Fibroblast of the aortic adventitia (primary cell): ENCODE results near the gene HOXD9. TPM values are rescaled to one million over a fixed set of nuclear protein-coding genes. Genes with fewer than 3 reads are reported as not detected.

Experiments used
- DNase-seq: peaks from one replicate; pipeline ENCODE4 v3.0.0-alpha.2; 2010; ENCODE audit warnings: low read depth
- H3K4me3 ChIP-seq: 2 replicates; pipeline ENCODE4 v1.5.1; 2011; ENCODE audit warnings: low read depth, mild to moderate bottlenecking, control low read depth, low read length, moderate library complexity
- total RNA-seq: library from RNA; depleted of rRNA; stranded (reverse); fragments of >200 nt; gene quantifications from 2 replicates; pipeline ENCODE4 v1.2.3, GENCODE V29; 2012; ENCODE audit warnings: low replicate concordance
- TF ChIP-seq, protein P1 (sequence below): IDR thresholded peaks from 2 replicates; pipeline ENCODE4 v1.5.1; 2011; ENCODE audit warnings: mild to moderate bottlenecking, low read length, control low read depth, inconsistent platforms; ENCODE audit not compliant: insufficient read depth

Gene HOXD9
- total RNA-seq, 1 donor, result not detected

DNA sequence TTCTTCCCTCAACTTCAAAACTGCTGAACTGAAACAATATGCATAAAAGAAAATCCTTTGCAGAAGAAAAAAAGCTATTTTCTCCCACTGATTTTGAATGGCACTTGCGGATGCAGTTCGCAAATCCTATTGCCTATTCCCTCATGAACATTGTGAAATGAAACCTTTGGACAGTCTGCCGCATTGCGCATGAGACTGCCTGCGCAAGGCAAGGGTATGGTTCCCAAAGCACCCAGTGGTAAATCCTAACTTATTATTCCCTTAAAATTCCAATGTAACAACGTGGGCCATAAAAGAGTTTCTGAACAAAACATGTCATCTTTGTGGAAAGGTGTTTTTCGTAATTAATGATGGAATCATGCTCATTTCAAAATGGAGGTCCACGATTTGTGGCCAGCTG is 15.4 kb downstream of the HOXD9 start:
- DNase-seq, result no peak
- TF ChIP-seq, protein P1, sequence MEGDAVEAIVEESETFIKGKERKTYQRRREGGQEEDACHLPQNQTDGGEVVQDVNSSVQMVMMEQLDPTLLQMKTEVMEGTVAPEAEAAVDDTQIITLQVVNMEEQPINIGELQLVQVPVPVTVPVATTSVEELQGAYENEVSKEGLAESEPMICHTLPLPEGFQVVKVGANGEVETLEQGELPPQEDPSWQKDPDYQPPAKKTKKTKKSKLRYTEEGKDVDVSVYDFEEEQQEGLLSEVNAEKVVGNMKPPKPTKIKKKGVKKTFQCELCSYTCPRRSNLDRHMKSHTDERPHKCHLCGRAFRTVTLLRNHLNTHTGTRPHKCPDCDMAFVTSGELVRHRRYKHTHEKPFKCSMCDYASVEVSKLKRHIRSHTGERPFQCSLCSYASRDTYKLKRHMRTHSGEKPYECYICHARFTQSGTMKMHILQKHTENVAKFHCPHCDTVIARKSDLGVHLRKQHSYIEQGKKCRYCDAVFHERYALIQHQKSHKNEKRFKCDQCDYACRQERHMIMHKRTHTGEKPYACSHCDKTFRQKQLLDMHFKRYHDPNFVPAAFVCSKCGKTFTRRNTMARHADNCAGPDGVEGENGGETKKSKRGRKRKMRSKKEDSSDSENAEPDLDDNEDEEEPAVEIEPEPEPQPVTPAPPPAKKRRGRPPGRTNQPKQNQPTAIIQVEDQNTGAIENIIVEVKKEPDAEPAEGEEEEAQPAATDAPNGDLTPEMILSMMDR, result no peak
- no peak overlapping the region for H3K4me3 ChIP-seq

DNA sequence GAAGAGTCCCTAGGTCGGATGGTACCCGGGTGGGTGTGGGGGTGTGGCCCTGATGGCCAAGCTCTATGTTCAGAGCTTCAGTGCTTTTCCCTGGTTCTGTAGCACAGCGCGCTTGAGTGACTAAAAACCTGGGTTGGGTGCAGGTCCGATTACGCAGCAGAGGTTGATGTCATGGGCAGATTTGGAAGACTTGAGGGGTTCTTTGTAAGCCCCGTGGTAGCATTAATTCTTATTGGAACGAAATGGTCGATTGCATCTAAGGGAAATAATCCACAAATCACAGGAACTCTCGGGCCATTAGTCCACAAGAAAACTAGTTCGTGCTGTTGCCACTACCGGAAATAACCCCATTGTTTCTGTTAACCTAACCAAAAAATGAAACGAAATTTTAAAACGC is 16.0 kb downstream of the HOXD9 start:
- DNase-seq, result no peak
- TF ChIP-seq, protein P1, result no peak
- H3K4me3 ChIP-seq, result no peak overlapping the region

DNA sequence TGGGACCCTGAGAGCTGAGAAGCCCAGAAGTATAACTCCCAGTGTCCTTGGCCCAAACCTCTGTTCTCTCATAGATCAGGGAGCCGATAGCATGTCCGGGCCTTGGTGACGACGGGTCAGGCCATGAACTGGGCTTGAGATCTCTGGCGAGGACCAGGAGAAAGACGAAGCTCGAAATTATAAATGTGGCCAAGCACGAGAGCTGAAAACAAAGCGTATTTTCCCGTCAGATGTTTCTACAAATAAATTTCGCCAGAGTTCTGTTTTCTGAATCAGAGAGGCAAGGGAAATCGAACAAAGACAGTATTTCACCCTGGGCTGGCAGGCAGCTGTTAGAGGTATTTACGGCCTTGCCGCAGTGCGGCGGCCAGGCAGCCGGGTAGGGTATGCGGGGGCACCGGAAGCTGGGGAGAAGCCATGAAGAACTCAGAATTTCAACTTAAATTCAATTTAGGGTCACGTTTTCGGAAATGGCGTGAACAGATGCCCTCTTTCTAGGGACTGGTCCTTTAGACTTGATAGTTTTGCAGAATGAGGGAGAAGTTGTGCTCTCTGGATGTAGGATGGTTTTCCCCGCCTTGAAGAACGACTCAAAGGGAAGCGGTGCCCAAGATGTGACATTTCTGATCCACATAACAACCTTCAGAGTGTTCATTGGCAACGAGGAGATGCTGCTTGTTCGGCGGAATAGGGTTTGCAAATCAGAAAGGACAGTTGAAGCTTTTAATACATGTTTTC is 16.6 kb downstream of the HOXD9 start:
- H3K4me3 ChIP-seq, result no peak overlapping the region
- no peak for DNase-seq
- TF ChIP-seq, protein P1, result no peak

DNA sequence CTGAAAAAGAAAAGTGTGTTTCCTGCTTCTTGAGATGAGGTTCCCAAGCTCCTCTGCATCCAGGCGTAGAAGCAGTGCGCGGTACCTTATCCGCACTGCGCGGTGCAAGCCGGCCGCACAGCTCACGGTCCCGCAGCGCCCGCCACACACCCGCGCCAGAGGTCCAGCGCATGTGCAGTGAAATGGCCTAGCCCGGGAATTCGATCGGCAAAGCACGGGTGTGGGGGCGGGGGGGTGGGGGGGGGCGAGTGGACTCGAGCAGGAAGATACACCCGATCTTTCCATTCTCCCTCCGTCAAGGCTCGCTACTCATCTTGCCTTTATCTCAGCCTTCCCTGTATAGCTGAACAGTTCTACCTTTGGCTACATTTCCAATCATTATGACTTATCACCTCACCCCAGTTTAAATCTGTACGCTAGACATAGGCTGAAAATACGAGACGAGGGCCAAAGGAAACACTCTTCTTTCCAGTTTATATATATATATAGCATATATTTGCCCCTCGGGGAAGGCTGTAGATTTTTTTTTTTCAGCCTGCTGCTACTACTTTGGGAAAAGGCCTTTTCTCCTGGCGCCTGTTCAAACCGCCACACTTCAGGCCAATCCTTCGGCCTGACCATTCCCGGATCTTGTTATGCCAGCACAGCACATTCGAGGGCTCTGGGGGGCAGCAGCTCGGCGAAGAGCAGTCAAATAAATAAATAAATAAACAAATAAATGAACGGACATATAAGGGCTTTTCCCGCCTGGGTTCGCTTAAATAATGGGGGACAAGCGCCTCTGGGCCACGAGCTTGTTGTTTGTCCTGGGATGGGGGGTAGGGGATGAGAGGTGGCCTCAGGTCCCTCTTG is 17.4 kb downstream of the HOXD9 start:
- peak overlapping the region; percentile 33 for H3K4me3 ChIP-seq
- TF ChIP-seq, protein P1, result no peak
- no peak for DNase-seq

DNA sequence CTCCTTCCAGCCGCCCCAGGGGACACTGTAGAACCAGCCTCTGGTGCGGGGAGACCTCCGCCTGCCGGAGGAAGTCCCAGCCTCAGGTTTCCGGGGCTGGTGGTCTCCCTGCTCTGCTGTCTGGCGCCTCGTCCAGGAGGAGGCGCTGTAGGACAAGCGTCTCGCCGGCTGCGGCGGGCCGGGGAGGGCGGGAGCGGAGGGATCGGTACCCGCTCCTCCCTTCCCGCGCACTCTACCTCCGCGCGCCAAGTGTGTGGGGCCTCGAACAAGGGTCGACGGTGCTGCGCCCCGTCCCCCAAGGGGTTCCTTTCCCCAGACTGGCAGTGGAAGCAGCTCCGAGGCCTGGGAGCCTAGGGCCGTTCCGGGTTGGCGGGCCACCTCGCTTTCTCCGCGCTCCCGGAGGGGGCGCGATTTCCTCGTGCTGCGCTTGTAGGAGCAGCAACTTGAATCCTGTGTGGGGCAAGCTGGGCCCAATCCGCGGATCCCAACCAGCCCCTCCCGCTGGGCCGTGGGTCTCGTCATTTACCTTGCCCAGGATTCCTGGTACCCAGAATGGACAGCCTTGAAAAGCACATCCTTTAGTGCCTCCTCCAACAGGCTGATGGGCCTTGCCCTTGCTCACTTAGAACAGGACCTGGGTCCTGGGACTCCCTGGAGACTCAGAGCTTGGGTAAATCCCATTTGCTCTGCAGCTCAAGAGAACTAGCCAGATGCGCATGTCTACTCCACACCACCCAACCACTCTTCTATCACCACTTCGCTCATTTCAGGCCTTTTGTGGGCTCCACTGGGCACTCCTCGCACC is 18.2 kb downstream of the HOXD9 start:
- peak; percentile 47 for DNase-seq
- TF ChIP-seq, protein P1, result peak; percentile 81

DNA sequence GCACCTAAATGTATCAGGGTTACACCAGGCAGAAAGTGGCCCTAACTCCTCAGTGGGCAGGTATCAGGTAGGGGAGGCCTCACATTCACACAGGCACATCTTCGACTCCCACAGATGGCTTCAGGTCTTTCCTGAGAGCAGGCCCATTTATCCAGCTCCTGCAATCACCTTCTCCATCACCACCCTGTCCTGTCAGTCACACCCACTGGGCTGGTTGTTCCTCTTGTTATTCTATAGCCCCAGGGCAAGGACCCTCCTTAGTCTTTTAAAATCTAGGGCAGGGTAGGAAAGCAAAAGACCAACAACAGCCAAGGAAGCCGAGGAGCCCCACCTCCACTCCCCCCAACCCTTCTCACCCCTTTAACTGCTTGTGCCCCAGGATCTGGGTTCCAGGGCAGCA is 19.8 kb downstream of the HOXD9 start:
- TF ChIP-seq, protein P1, result no peak
- DNase-seq, result no peak
- no peak overlapping the region for H3K4me3 ChIP-seq

More for the DNA sequence above, 18.2 kb downstream of the HOXD9 start:
- peak overlapping the region; percentile 67 for H3K4me3 ChIP-seq
